GM23338 (cell line): ENCODE measurements around the gene ATP5ME. TPM values are rescaled to one million over a fixed set of nuclear protein-coding genes. Genes with fewer than 3 reads are reported as not detected.

Experiments
- ATAC-seq: fragments of 200-7000 bp; cut with Tn5 transposase; 3 replicates; pipeline ENCODE4 v1.9.1; 2020
- DNase-seq: peaks from one replicate; pipeline ENCODE4 v3.0.0-alpha.2; 2015; ENCODE audit warnings: low spot score
- H2AFZ ChIP-seq: fragments of 200-600 bp; sonication (generic); 2 replicates; pipeline ENCODE4 v1.8.0; 2016; ENCODE audit warnings: antibody characterized with exemption, mild to moderate bottlenecking, moderate library complexity
- H3F3A ChIP-seq: fragments of 200-600 bp; sonication (generic); replicated peaks from 2 replicates; pipeline ENCODE4 v1.8.0; 2017; ENCODE audit warnings: antibody characterized with exemption, mixed run types, low read depth
- H3K27ac ChIP-seq: fragments of 200-600 bp; sonication (generic); 2 replicates; pipeline ENCODE4 v1.6.1; 2016; ENCODE audit warnings: low read depth
- H3K27me3 ChIP-seq: fragments of 200-600 bp; sonication (generic); 2 replicates; pipeline ENCODE4 v1.8.0; 2016; ENCODE audit warnings: mild to moderate bottlenecking, mixed run types, moderate library complexity; ENCODE audit not compliant: insufficient read depth
- H3K36me3 ChIP-seq: fragments of 200-600 bp; sonication (generic); 2 replicates; pipeline ENCODE4 v1.8.0; 2016; ENCODE audit warnings: mild to moderate bottlenecking; ENCODE audit not compliant: insufficient read depth
- H3K4me1 ChIP-seq: fragments of 200-600 bp; sonication (generic); 2 replicates; pipeline ENCODE4 v1.8.0; 2016; ENCODE audit warnings: mild to moderate bottlenecking, moderate library complexity; ENCODE audit not compliant: insufficient read depth
- H3K4me2 ChIP-seq: fragments of 200-600 bp; sonication (generic); 2 replicates; pipeline ENCODE4 v1.7.1; 2017; ENCODE audit warnings: mixed run types
- H3K4me3 ChIP-seq: fragments of 200-600 bp; sonication (generic); 2 replicates; pipeline ENCODE4 v1.6.1; 2016; ENCODE audit warnings: mixed run types
- H3K79me2 ChIP-seq: fragments of 200-600 bp; sonication (generic); replicated peaks from 2 replicates; pipeline ENCODE4 v1.8.0; 2017; ENCODE audit warnings: mild to moderate bottlenecking; ENCODE audit not compliant: insufficient read depth
- H3K9me2 ChIP-seq: fragments of 200-600 bp; sonication (generic); 2 replicates; pipeline ENCODE4 v1.8.0; 2017; ENCODE audit not compliant: insufficient read depth
- H4K20me1 ChIP-seq: fragments of 200-600 bp; sonication (generic); replicated peaks from 2 replicates; pipeline ENCODE4 v1.8.0; 2017; ENCODE audit warnings: mild to moderate bottlenecking; ENCODE audit not compliant: insufficient read depth
- H3K27ac Mint-ChIP-seq: 2 replicates; pipeline ENCODE4 v1.8.0; 2020; ENCODE audit warnings: inconsistent platforms, mild to moderate bottlenecking, moderate library complexity, mixed read lengths
- H3K27me3 Mint-ChIP-seq: 3 replicates; pipeline ENCODE4 v1.8.0; 2022; ENCODE audit warnings: low read depth, mild to moderate bottlenecking, moderate library complexity, mixed read lengths, inconsistent platforms; ENCODE audit not compliant: insufficient read depth, poor library complexity
- H3K36me3 Mint-ChIP-seq: 3 replicates; pipeline ENCODE4 v1.8.0; 2021; ENCODE audit warnings: low read depth, mild to moderate bottlenecking, inconsistent platforms, moderate library complexity, mixed read lengths
- H3K4me1 Mint-ChIP-seq: 3 replicates; pipeline ENCODE4 v1.8.0; 2020; ENCODE audit warnings: mild to moderate bottlenecking, inconsistent platforms, mixed read lengths
- H3K4me3 Mint-ChIP-seq: 3 replicates; pipeline ENCODE4 v1.8.0; 2021; ENCODE audit warnings: moderate library complexity, mild to moderate bottlenecking, inconsistent platforms, mixed read lengths
- H3K9me3 Mint-ChIP-seq: 3 replicates; pipeline ENCODE4 v1.8.0; 2020; ENCODE audit warnings: moderate library complexity, mild to moderate bottlenecking, inconsistent platforms, mixed read lengths
- CREB1 ChIP-seq: fragments of 250-450 bp; sonication (Bioruptor Pico); IDR thresholded peaks from 2 replicates; pipeline ENCODE4 v1.5.0; 2020; ENCODE audit warnings: low read depth, mild to moderate bottlenecking, moderate library complexity
- EZH2 ChIP-seq: fragments of 200-600 bp; sonication (generic); IDR thresholded peaks from one replicate; pipeline ENCODE4 v1.8.0; 2017; ENCODE audit warnings: antibody characterized with exemption, mild to moderate bottlenecking, low read depth; ENCODE audit not compliant: unreplicated experiment
- EZH2phosphoT487 ChIP-seq: fragments of 200-600 bp; sonication (generic); IDR thresholded peaks from one replicate; pipeline ENCODE4 v1.8.1; 2018; ENCODE audit warnings: antibody characterized with exemption; ENCODE audit not compliant: unreplicated experiment
- JUNB ChIP-seq: IDR thresholded peaks from one replicate; pipeline ENCODE4 v1.6.1; 2016; ENCODE audit warnings: antibody characterized with exemption; ENCODE audit not compliant: unreplicated experiment
- NANOG ChIP-seq: IDR thresholded peaks from 2 replicates; pipeline ENCODE4 v1.6.1; 2016; ENCODE audit warnings: antibody characterized with exemption, borderline replicate concordance
- POLR2AphosphoS5 ChIP-seq: IDR thresholded peaks from 2 replicates; pipeline ENCODE4 v1.6.1; 2016; ENCODE audit warnings: antibody characterized with exemption, low read depth
- REST ChIP-seq: IDR thresholded peaks from one replicate; pipeline ENCODE4 v1.6.1; 2018; ENCODE audit warnings: antibody characterized with exemption; ENCODE audit not compliant: unreplicated experiment
- STAT1 ChIP-seq: IDR thresholded peaks from one replicate; pipeline ENCODE4 v1.6.1; 2016; ENCODE audit warnings: antibody characterized with exemption; ENCODE audit not compliant: unreplicated experiment
- ZNF114 ChIP-seq: fragments of 250-450 bp; sonication (Bioruptor Pico); IDR thresholded peaks from 2 replicates; pipeline ENCODE4 v1.5.0; 2020; ENCODE audit warnings: mild to moderate bottlenecking, moderate library complexity
- ZNF462 ChIP-seq: fragments of 250-450 bp; sonication (Bioruptor Pico); IDR thresholded peaks from 2 replicates; pipeline ENCODE4 v1.5.0; 2020; ENCODE audit warnings: mild to moderate bottlenecking, moderate library complexity
- polyA plus RNA-seq: library from polyadenylated mRNA; unstranded; fragments of >200 nt; fragmentation: Nextera tagmentation; extraction: Ambion mirVana; gene quantifications from 2 replicates; pipeline ENCODE4 v1.2.1, GENCODE V29; 2016
- total RNA-seq: library from RNA; depleted of rRNA; stranded (reverse); fragments of >200 nt; shearing (Covaris generic); gene quantifications from 2 replicates; pipeline ENCODE4 v1.2.3, GENCODE V29; 2014

Gene ATP5ME
- total and polyA plus RNA-seq, 2 experiments from 2014 or later, result 60.5 to 2,021 TPM

GRCh38 chr4:629636-629914 lies 44.5 kb downstream of the ATP5ME start (continued):
- TF ChIP-seq REST, result no peak
- TF ChIP-seq NANOG, result no peak
- TF ChIP-seq JUNB, result no peak

GRCh38 chr4:628821-629635 lies 45.0 kb downstream of the ATP5ME start:
- no peak overlapping the region for H3K27ac ChIP-seq
- H3K4me3 ChIP-seq, result no peak overlapping the region
- H4K20me1 ChIP-seq, result no peaks in the 10 kb centered on the region
- Mint-ChIP-seq H3K9me3 (peaks cover 21% of the 10 kb centered on the region), H3K36me3 (peaks cover 8% of the 10 kb centered on the region; the same call in 1 of the 3 replicates), H3K4me3 (no peak overlapping the region), H3K27ac (no peak overlapping the region), H3K27me3 (peaks cover 23% of the 10 kb centered on the region), H3K4me1 (peaks cover 10% of the 10 kb centered on the region)
- H2AFZ ChIP-seq, result no peak overlapping the region
- H3K4me2 ChIP-seq, result no peak overlapping the region
- no peak for DNase-seq
- H3K4me1 ChIP-seq, result no peaks in the 10 kb centered on the region; the same call in 1 of the 2 replicates
- no peaks in the 10 kb centered on the region for H3K9me2 ChIP-seq
- ATAC-seq, result no peak
- no peaks in the 10 kb centered on the region for H3K27me3 ChIP-seq
- no peaks in the 10 kb centered on the region for H3K36me3 ChIP-seq
- TF ChIP-seq EZH2 (no peak), STAT1 (no peak), CREB1 (CRISPR knock-in tag) (no peak), JUNB (no peak)
- no peaks in the 10 kb centered on the region for H3F3A ChIP-seq
- no peaks in the 10 kb centered on the region for H3K79me2 ChIP-seq

GRCh38 chr4:628311-628741 lies 45.8 kb downstream of the ATP5ME start:
- Histone ChIP-seq H4K20me1 (no peaks in the 10 kb centered on the region), H3K27ac (no peak overlapping the region), H2AFZ (no peak overlapping the region), H3K4me3 (no peak overlapping the region), H3F3A (no peaks in the 10 kb centered on the region), H3K4me2 (no peak overlapping the region), H3K79me2 (no peaks in the 10 kb centered on the region), H3K4me1 (no peaks in the 10 kb centered on the region; the same call in 1 of the 2 replicates), H3K9me2 (no peaks in the 10 kb centered on the region), H3K36me3 (no peaks in the 10 kb centered on the region), H3K27me3 (no peaks in the 10 kb centered on the region)
- Mint-ChIP-seq H3K27me3 (peaks cover 23% of the 10 kb centered on the region), H3K9me3 (peaks cover 21% of the 10 kb centered on the region), H3K4me3 (no peak overlapping the region), H3K36me3 (peaks cover 8% of the 10 kb centered on the region; the same call in 1 of the 3 replicates), H3K4me1 (peaks cover 10% of the 10 kb centered on the region), H3K27ac (no peak overlapping the region)
- no peak for ATAC-seq
- DNase-seq, result no peak
- TF ChIP-seq ZNF114 (CRISPR knock-in tag) (no peak), EZH2 (no peak), STAT1 (no peak), CREB1 (CRISPR knock-in tag) (no peak), ZNF462 (CRISPR knock-in tag) (no peak), POLR2AphosphoS5 (no peak), EZH2phosphoT487 (no peak)
